K562 treated with DMSO at 1 percent for 48 hours (cell line): ENCODE measurements around the gene MTMR2. TPM values are rescaled to one million over a fixed set of nuclear protein-coding genes. Genes with fewer than 3 reads are reported as not detected.

ENCODE experiments used
- total RNA-seq: library from RNA; unstranded; fragments of 300-600 nt; gene quantifications from 2 replicates; pipeline ENCODE4 v1.2.3, GENCODE V29; 2022; ENCODE audit warnings: low replicate concordance; ENCODE audit errors: extremely low read depth

The MTMR2 gene
- total RNA-seq = not detected in 2 replicates

DNA sequence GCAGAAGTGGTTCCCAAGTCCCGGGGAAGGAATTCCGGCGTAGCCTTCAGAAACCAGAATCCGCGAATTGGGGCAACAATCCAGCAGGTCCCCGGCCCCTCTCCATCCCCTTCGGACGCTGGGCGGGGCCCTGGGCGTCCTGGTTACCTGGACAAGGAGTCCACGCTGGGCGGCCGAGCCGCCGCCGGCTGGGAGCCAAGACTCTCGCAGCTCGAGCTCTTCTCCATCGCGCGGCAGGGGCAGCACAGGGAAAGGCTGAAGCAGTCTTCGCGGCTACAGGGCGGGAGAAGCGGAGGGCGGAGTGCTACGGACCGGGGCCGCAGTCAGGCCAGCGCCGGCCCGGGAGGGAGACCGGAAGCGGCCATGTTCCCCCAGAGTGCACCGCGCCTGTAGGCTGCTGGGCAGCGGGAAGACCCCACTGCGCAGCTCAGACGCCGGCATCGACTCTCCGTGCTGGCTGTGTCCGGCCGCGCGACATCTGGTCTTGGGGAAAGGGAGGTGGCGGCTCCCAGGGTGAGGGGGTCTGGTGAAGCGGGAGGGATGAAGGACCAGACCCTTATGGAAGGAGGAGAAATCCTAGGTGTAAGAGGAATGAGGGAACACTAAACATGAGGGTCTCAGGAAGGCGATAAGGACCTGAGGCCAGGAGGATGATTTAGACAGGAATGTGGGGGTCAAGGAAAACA lies at the start of gene MTMR2:
TSS of gene MTMR2 (minus strand) at position 380 of the 686 bp plus-strand sequence. CDS start at position 227, 153 bp downstream.

GRCh38 chr11:95790123-95790932 lies 133.6 kb downstream of the MTMR2 start, which contains the start of gene CEP57:
CEP57 (plus strand) TSS chr11:95790498; CDS start chr11:95790699, 201 bp downstream.

GRCh38 chr11:95789506-95790122 lies 134.3 kb downstream of the MTMR2 start, which contains the start of gene FAM76B:
FAM76B (minus strand) TSS chr11:95789782; CDS start chr11:95789478, 304 bp downstream.

Other genes starting within 250 kb of the MTMR2 start
- gene FAM76B, start 134.3 kb downstream of the MTMR2 start, total RNA-seq = not detected in 2 replicates
- not detected in 2 replicates for gene CEP57, start 133.6 kb downstream of the MTMR2 start, total RNA-seq